PFSK-1 (cell line): ENCODE results near the gene IL9R.

ENCODE experiments used
- FOXP2 ChIP-seq: optimal IDR thresholded peaks from 2 replicates; pipeline ENCODE3; 2011; ENCODE audit warnings: borderline replicate concordance, control low read depth, inconsistent platforms; ENCODE audit not compliant: insufficient read depth; ENCODE audit errors: extremely low read length, extremely low read depth
- POLR2AphosphoS5 ChIP-seq: IDR thresholded peaks from 2 replicates; pipeline ENCODE4 v1.6.1; 2012; ENCODE audit warnings: low read depth, mild to moderate bottlenecking, control low read depth, low read length, moderate library complexity
- REST ChIP-seq, 2 experiments: IDR thresholded peaks; 2 replicates each; pipeline versions ENCODE4 v1.6.1 to v1.8.0; 2011 to 2012; ENCODE audit warnings: low read depth in 2 of 2, low read length in 2 of 2, control low read depth in 1 of 2, inconsistent platforms in 1 of 2, mild to moderate bottlenecking in 1 of 2, moderate library complexity in 1 of 2; ENCODE audit not compliant: insufficient read depth in 1 of 2
- SIN3A ChIP-seq: IDR thresholded peaks from 2 replicates; pipeline ENCODE4 v1.6.1; 2012; ENCODE audit warnings: mild to moderate bottlenecking, low read length, moderate library complexity, borderline replicate concordance; ENCODE audit not compliant: insufficient read depth
- TAF1 ChIP-seq: IDR thresholded peaks from 2 replicates; pipeline ENCODE4 v1.6.1; 2012; ENCODE audit warnings: low read length, control low read depth, borderline replicate concordance; ENCODE audit not compliant: insufficient read depth

- TF ChIP-seq REST (IDR thresholded peaks at IDR 0.05; ENCODE audit: insufficient read depth in 1 of 2, low read depth in 2 of 2, low read length in 2 of 2) (no peak), SIN3A (no peak), TAF1 (no peak), POLR2AphosphoS5 (no peak), FOXP2 (no peak)
Measured at GRCh38 chrX:155956649-155957048, 40.8 kb upstream of the IL9R start.
